Right cardiac atrium (tissue), 5 donors: Measurements from ENCODE around the gene HAUS2. TPM values are rescaled to one million over a fixed set of nuclear protein-coding genes. Genes with fewer than 3 reads are reported as not detected.

ENCODE experiments used
- ATAC-seq, 2 donors: fragments of 200-7000 bp; cut with Tn5 transposase; one replicate each; pipeline versions ENCODE4 v1.8.0 to v1.9.1; 2020; ENCODE audit warnings: moderate library complexity in 2 of 2, mild to moderate bottlenecking in 1 of 2
- DNase-seq, 3 donors: peaks; one replicate each; pipeline ENCODE4 v3.0.0-alpha.2; 2020
- H3K27ac ChIP-seq: one replicate; pipeline ENCODE4 v1.5.1; 2013; ENCODE audit warnings: mild to moderate bottlenecking, low read length, control low read depth, moderate library complexity
- H3K27me3 ChIP-seq: one replicate; pipeline ENCODE4 v1.6.1; 2013; ENCODE audit not compliant: control insufficient read depth, insufficient read depth
- H3K4me1 ChIP-seq: one replicate; pipeline ENCODE4 v1.6.1; 2013; ENCODE audit warnings: low read length; ENCODE audit not compliant: control insufficient read depth, insufficient read depth
- H3K4me3 ChIP-seq: one replicate; pipeline ENCODE4 v1.5.1; 2013; ENCODE audit warnings: low read length, control low read depth
- H3K9me3 ChIP-seq: one replicate; pipeline ENCODE4 v1.6.1; 2013; ENCODE audit warnings: low read length; ENCODE audit not compliant: control insufficient read depth
- WGBS: extraction: QIAGEN DNeasy Blood & Tissue Kit; methylation state at CpG from one replicate; pipeline ENCODE4 v1.1.7; 2013; 5-methylcytosine and 5-hydroxymethylcytosine counted together
- intact Hi-C, 4 donors: fragments of 100-400 bp; cut with DNase I; formaldehyde crosslinking; loops; one replicate each; pipeline versions ENCODE4 v1.11.0 to v1.14.0; 2022 to 2023
- long read RNA-seq, 4 donors: library from polyadenylated mRNA; unstranded; transcript quantifications; one replicate each; pipeline ENCODE4 v2.0.0, GENCODE V29; 2020 to 2021
- polyA plus RNA-seq: library from polyadenylated mRNA; stranded (reverse); fragments of 200-250 nt; gene quantifications from one replicate; pipeline ENCODE4 v1.2.3, GENCODE V29; 2013
- total RNA-seq, 4 donors: library from RNA; stranded (reverse); fragmentation: NEBNext Ultra II Directional; extraction: Animal tissue kit (Norgen Biotek cat#: 25700); gene quantifications; one replicate each; pipeline ENCODE4 v1.2.1, GENCODE V29; 2021
- donor health status: healthy with polysubstance abuse.
- donor health status: DM: no; HTN: yes; CAD: no.
- donor health status: DM: no; HTN: no; CAD: no.
- donor health status: DM: no; HTN: yes; CAD: no; lungs with severe emphysema.
- donor health status: DM: yes; HTN: yes; CAD: no.

Gene HAUS2
- total RNA-seq (10 to 100 TPM; 10.0 to 15.2 (median 12.1) TPM), polyA plus RNA-seq (12.4 TPM)
- long read RNA-seq, donor 1, partial matches to known transcripts: 1 of 12 reads
- long read RNA-seq, donor 1, other reads (novel, unspliced or antisense): 3 of 12 reads
- long read RNA-seq, donor 2, partial matches to known transcripts: 0 of 5 reads
- long read RNA-seq, donor 2, other reads (novel, unspliced or antisense): 2 of 5 reads
- long read RNA-seq, donor 3, transcript HAUS2-201 (6 exons, 3,949 nt): major isoform, 8 of 13 reads
- long read RNA-seq, donor 3, partial matches to known transcripts: 0 of 13 reads
- long read RNA-seq, donor 3, other reads (novel, unspliced or antisense): 2 of 13 reads
- long read RNA-seq, donor 4, partial matches to known transcripts: 0 of 5 reads
- long read RNA-seq, donor 4, other reads (novel, unspliced or antisense): 2 of 5 reads

DNA sequence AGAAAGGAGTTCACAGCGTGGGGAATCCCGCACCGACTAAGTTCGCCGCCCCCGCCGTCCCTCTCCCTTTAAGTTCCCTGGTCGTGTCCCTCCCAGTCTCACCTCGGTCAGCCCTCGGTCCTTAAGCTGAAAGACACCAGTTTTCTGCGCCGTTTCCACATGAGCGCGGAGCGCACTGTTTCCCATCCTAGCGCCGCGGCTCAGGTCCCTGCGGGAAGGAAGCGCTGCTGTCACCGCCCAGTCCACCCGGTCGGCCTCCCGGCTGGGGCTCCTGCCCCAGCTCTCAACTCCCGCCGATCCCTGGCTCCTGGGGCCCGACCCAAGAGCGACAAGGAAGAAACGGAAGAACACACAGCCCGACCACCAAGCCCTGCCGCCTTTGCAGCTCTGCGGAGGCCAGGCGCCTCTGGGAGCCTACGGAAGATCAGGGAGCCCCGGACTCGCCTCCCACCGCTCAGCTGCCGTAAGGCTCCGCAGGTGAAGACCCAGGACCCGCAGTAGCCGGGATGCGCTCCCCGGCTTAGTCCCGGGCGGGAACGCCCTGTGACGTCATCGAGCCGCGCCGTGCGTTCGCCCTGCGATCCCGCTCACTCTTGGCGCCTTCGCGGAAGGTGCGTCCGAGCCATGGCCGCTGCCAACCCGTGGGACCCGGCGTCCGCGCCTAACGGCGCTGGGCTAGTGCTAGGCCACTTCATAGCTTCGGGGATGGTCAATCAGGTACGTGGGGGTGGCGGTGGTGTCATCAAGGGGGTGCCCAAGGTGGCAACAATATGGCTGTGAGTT is at the start of gene HAUS2, which contains the start of gene LRRC57:
Gene HAUS2 (plus strand): TSS at position 590 of the 783 bp plus-strand sequence. CDS start 35 bp downstream, at position 625.
Gene LRRC57 (minus strand): TSS at position 545 of the 783 bp plus-strand sequence. CDS start 359 bp downstream, at position 186.
- DNase-seq (peak; percentile 91 to 96 (median 95)), ATAC-seq (peak; percentile 96 to 97)
- H3K27ac ChIP-seq: peak within 1 kb of the TSS; percentile 79
- peak within 1 kb of the TSS; percentile 87 for H3K4me3 ChIP-seq
- intact Hi-C loops: loop anchor here in 1 of 4 donors (5.0 kb wide), 1 partner anchor 104 kb away; no protein-coding TSS in a partner anchor
- no peaks in the 10 kb centered on the region for H3K27me3 ChIP-seq
- H3K9me3 ChIP-seq: no peaks in the 10 kb centered on the region
- under 1% methylated on average over 71 of the region's 71 CpGs for WGBS
- H3K4me1 ChIP-seq: no peaks in the 10 kb centered on the region

DNA sequence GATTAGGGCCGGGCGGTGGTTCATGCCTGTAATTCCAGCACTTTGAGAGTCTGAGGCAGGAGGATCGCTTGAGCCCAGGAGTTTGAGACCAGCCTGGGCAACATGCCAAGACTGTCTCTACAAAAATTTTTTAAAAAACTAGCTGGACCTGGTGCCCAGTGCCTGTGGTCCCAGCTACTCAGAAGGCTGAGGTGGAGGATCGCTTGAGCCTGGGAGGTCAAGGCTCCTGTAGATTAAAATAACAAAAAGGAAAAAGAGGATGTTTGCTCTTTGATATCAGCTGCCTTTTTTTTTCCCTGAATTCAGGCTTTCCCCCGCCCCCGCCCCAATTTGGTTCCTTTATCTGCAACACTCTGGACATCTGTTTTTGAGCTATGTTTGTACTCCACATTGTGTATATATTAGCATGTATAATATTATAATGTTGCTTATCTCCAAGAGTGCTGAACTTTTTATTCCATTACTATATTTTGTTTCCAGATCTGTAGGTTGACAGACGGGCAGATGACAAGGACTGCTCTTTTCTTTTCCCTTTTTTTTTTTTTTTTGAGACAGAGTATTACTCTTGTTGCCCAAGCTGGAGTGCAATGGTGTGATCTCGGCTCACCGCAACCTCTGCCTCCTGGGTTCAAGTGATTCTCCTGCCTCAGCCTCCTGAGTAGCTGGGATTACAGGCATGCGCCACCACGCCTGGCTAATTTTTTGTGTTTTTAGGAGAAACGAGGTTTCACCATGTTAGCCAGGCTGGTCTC is 48.6 kb upstream of the HAUS2 start:
- intact Hi-C loops: no loop called here
- Histone ChIP-seq H3K9me3 (no peaks in the 10 kb centered on the region), H3K27ac (peak overlapping the region; percentile 54), H3K4me3 (no peak overlapping the region), H3K27me3 (no peaks in the 10 kb centered on the region), H3K4me1 (peaks cover 2% of the 10 kb centered on the region)
- 56% methylated on average over 12 of the region's 12 CpGs for WGBS
- DNase-seq (peak in 1 of 3 donors; percentile 64), ATAC-seq (no peak)

GRCh38 chr15:42502477-42502876 is 46.2 kb upstream of the HAUS2 start:
- no peaks in the 10 kb centered on the region for H3K9me3 ChIP-seq
- intact Hi-C loops: no loop called here
- no peak for ATAC-seq
- H3K4me3 ChIP-seq: no peak overlapping the region
- 44% methylated on average over 4 of the region's 4 CpGs for WGBS
- peaks cover 2% of the 10 kb centered on the region for H3K4me1 ChIP-seq
- H3K27ac ChIP-seq: no peak overlapping the region
- no peaks in the 10 kb centered on the region for H3K27me3 ChIP-seq
- DNase-seq: no peak

GRCh38 chr15:42503825-42504224 is 44.8 kb upstream of the HAUS2 start:
- no peaks in the 10 kb centered on the region for H3K9me3 ChIP-seq
- no peak for ATAC-seq
- no peaks in the 10 kb centered on the region for H3K27me3 ChIP-seq
- DNase-seq: no peak
- H3K27ac ChIP-seq: no peak overlapping the region
- H3K4me1 ChIP-seq: peaks cover 7% of the 10 kb centered on the region
- H3K4me3 ChIP-seq: no peak overlapping the region
- WGBS: 89% methylated on average over 1 of the region's 1 CpG
- intact Hi-C loops: no loop called here

GRCh38 chr15:42504631-42505030 is 44.0 kb upstream of the HAUS2 start:
- ATAC-seq (no peak), DNase-seq (no peak)
- H3K27ac ChIP-seq: no peak overlapping the region
- no peaks in the 10 kb centered on the region for H3K9me3 ChIP-seq
- H3K27me3 ChIP-seq: no peaks in the 10 kb centered on the region
- intact Hi-C loops: no loop called here
- peaks cover 7% of the 10 kb centered on the region for H3K4me1 ChIP-seq
- 56% methylated on average over 3 of the region's 3 CpGs for WGBS
- no peak overlapping the region for H3K4me3 ChIP-seq

DNA sequence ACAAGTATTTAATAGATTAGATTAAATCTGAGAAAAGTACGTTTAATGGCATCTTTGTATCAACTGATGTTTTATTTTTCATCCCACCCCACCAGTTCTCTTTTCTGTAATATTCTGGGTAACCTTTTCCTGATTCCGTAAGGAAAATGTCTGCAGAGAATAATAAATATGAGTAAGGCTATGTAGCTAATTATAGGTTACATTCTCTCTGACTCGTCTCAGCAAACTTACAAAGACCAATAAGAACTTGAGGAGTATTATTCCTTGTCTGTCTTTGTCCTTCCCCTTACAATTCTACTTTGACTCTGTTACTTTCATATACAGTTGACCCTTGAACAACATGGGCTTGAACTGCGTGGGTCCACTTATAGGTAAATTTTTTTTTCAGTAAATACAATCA is 41.1 kb upstream of the HAUS2 start:
- no peak overlapping the region for H3K27ac ChIP-seq
- intact Hi-C loops: no loop called here
- peaks cover 5% of the 10 kb centered on the region for H3K4me1 ChIP-seq
- no peak overlapping the region for H3K4me3 ChIP-seq
- DNase-seq (no peak), ATAC-seq (no peak)
- WGBS: 66% methylated on average over 4 of the region's 4 CpGs
- no peaks in the 10 kb centered on the region for H3K9me3 ChIP-seq
- no peaks in the 10 kb centered on the region for H3K27me3 ChIP-seq

- DNase-seq (peak in 1 of 3 donors; percentile 57), ATAC-seq (peak; percentile 71 to 84)
- Histone ChIP-seq H3K27me3 (no peaks in the 10 kb centered on the region), H3K4me3 (no peak overlapping the region), H3K27ac (no peak overlapping the region), H3K4me1 (peaks cover 5% of the 10 kb centered on the region), H3K9me3 (no peaks in the 10 kb centered on the region)
- intact Hi-C loops: no loop called here
- 22% methylated on average over 9 of the region's 9 CpGs for WGBS
Measured at GRCh38 chr15:42508263-42508690, 40.4 kb upstream of the HAUS2 start.

DNA sequence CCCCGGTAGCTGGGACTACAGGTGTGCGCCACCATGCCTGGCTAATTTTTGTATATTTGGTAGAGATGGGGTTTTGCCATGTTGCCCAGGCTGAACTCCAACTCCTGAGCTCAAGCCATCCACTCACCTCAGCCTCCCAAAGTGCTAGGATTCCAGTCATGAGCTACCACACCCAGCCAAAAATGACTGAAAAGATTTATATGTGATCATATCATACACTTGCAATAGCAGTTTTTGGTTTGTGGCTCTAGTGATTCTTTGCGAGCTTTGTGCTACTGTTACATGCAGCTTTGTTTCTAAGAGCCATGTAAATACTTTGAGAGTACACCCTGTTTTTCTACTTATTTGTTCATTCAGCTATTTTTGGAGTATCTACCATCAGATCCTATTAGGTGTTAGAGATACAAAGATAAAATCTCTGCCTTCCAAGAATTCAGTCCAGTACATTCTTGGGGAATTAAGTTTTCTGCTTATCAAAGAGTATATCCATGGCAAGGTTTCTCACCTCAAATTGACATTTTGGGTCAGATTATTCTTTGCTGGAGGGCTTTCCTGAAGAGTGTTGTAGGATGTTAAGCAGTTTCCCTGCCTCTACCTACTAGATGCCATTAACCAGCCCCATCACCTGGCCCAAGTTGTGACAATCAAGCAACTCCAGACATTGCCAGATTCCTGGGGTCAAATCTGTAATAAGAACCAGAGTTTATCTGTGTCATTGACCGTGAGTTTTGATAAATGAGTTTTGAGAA is 38.2 kb upstream of the HAUS2 start:
- peaks cover 5% of the 10 kb centered on the region for H3K4me1 ChIP-seq
- ATAC-seq (no peak), DNase-seq (no peak)
- no peak overlapping the region for H3K4me3 ChIP-seq
- 89% methylated on average over 4 of the region's 4 CpGs for WGBS
- H3K9me3 ChIP-seq: no peaks in the 10 kb centered on the region
- no peaks in the 10 kb centered on the region for H3K27me3 ChIP-seq
- intact Hi-C loops: no loop called here
- no peak overlapping the region for H3K27ac ChIP-seq

DNA sequence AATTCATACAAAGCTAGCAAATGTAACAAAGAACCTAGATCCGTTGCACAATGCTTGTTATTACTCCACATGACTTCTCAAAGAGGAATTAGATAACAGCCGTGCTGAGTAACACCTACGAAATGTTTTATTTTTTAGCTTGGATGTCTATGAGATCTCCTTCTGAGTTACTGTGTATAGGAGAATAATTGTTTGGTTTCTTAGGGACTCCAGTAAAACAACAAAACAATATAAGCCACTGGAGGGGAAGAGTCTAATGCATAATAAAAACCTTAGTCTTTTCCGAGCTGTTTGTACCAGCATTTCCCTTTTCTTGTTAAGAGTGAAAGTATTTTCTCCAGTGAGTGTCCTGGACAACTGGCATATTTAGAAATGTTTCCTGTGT is 37.6 kb upstream of the HAUS2 start:
- Histone ChIP-seq H3K4me3 (peak overlapping the region; percentile 32), H3K27me3 (no peaks in the 10 kb centered on the region), H3K9me3 (no peaks in the 10 kb centered on the region), H3K4me1 (peaks cover 5% of the 10 kb centered on the region), H3K27ac (no peak overlapping the region)
- no peak for DNase-seq
- ATAC-seq: peak in 1 of 2 donors; percentile 71
- intact Hi-C loops: no loop called here
- 31% methylated on average over 4 of the region's 4 CpGs for WGBS

GRCh38 chr15:42523331-42523730 is 25.3 kb upstream of the HAUS2 start:
- DNase-seq (no peak), ATAC-seq (no peak)
- Histone ChIP-seq H3K4me1 (no peaks in the 10 kb centered on the region), H3K4me3 (no peak overlapping the region), H3K27ac (no peak overlapping the region), H3K27me3 (no peaks in the 10 kb centered on the region), H3K9me3 (no peaks in the 10 kb centered on the region)
- intact Hi-C loops: no loop called here
- 77% methylated on average over 2 of the region's 2 CpGs for WGBS
